ENCODE results near the gene UBASH3B.

The UBASH3B gene

GRCh38 chr11:122647736-122648275 lies 7.7 kb upstream of the UBASH3B start:
- no peak for DNase-seq (ENCODE audit: low spot score)

GRCh38 chr11:122649116-122649515 lies 6.4 kb upstream of the UBASH3B start:
- no peak for DNase-seq (ENCODE audit: low spot score)

GRCh38 chr11:122650619-122651018 lies 4.9 kb upstream of the UBASH3B start:
- DNase-seq (ENCODE audit: low spot score) = no peak

- no peak for DNase-seq (ENCODE audit: low spot score)
Measured at GRCh38 chr11:122652495-122652894, 3.0 kb upstream of the UBASH3B start.

- no peak for DNase-seq (ENCODE audit: low spot score)
Measured at GRCh38 chr11:122653916-122654585, 1.5 kb upstream of the UBASH3B start.

- DNase-seq (ENCODE audit: low spot score) = peak; percentile 24
Measured at GRCh38 chr11:122656073-122656630, 630 bp downstream of the UBASH3B start.

GRCh38 chr11:122656631-122657101 lies 1.1 kb downstream of the UBASH3B start:
- peak; percentile 18 for DNase-seq (ENCODE audit: low spot score)

- no peak for DNase-seq (ENCODE audit: low spot score)
Measured at GRCh38 chr11:122659676-122660554, 4.4 kb downstream of the UBASH3B start.

GRCh38 chr11:122661182-122661945 lies 5.8 kb downstream of the UBASH3B start:
- DNase-seq (ENCODE audit: low spot score) = no peak

- no peak for DNase-seq (ENCODE audit: low spot score)
Measured at GRCh38 chr11:122663056-122663740, 7.7 kb downstream of the UBASH3B start.

- DNase-seq (ENCODE audit: low spot score) = no peak
Measured at GRCh38 chr11:122663764-122664163, 8.2 kb downstream of the UBASH3B start.

- no peak for DNase-seq (ENCODE audit: low spot score)
Measured at GRCh38 chr11:122664188-122664587, 8.7 kb downstream of the UBASH3B start.

GRCh38 chr11:122665861-122666260 lies 10.3 kb downstream of the UBASH3B start:
- DNase-seq (ENCODE audit: low spot score) = no peak

- no peak for DNase-seq (ENCODE audit: low spot score)
Measured at GRCh38 chr11:122666743-122667142, 11.2 kb downstream of the UBASH3B start.

GRCh38 chr11:122668562-122669090 lies 13.1 kb downstream of the UBASH3B start:
- peak; percentile 45 for DNase-seq (ENCODE audit: low spot score)

GRCh38 chr11:122670131-122670530 lies 14.6 kb downstream of the UBASH3B start:
- no peak for DNase-seq (ENCODE audit: low spot score)

GRCh38 chr11:122671400-122671891 lies 15.9 kb downstream of the UBASH3B start:
- no peak for DNase-seq (ENCODE audit: low spot score)

GRCh38 chr11:122672892-122673291 lies 17.4 kb downstream of the UBASH3B start:
- DNase-seq (ENCODE audit: low spot score) = no peak

GRCh38 chr11:122673701-122674100 lies 18.2 kb downstream of the UBASH3B start:
- no peak for DNase-seq (ENCODE audit: low spot score)

- no peak for DNase-seq (ENCODE audit: low spot score)
Measured at GRCh38 chr11:122676638-122677037, 21.1 kb downstream of the UBASH3B start.

GRCh38 chr11:122677256-122677655 lies 21.7 kb downstream of the UBASH3B start:
- no peak for DNase-seq (ENCODE audit: low spot score)
